ENCODE results near the gene STC2.

Gene STC2

GRCh38 chr5:173314166-173314952, 13.9 kb downstream of the STC2 start:
- Histone ChIP-seq H3K9me3 (ENCODE audit: control insufficient read depth in 5 of 5, low read length in 5 of 5) (no peaks in the 10 kb centered on the region), H3K27me3 (ENCODE audit: control insufficient read depth in 5 of 5, insufficient read depth in 4 of 5, low read length in 5 of 5) (peaks cover 0 to 3% (median 0%) of the 10 kb centered on the region in 5 donors), H3K4me3 (ENCODE audit: low read depth in 1 of 5, low read length in 5 of 5) (no peak overlapping the region), H3K27ac (ENCODE audit: low read depth, low read length) (no peak overlapping the region), H3K9ac (ENCODE audit: low read length in 5 of 5) (no peak overlapping the region), H3K36me3 (ENCODE audit: control insufficient read depth in 5 of 5, insufficient read depth in 5 of 5, low read length in 5 of 5) (peaks cover 0 to 3% (median 0%) of the 10 kb centered on the region in 5 donors), H3K4me1 (ENCODE audit: control insufficient read depth in 5 of 5, insufficient read depth in 5 of 5, low read length in 5 of 5) (peaks cover 17 to 69% (median 53%) of the 10 kb centered on the region in 5 donors)

- H3K36me3 ChIP-seq (ENCODE audit: control insufficient read depth in 5 of 5, insufficient read depth in 5 of 5, low read length in 5 of 5): peaks cover 0 to 3% (median 0%) of the 10 kb centered on the region in 5 donors
- no peaks in the 10 kb centered on the region for H3K9me3 ChIP-seq (ENCODE audit: control insufficient read depth in 5 of 5, low read length in 5 of 5)
- no peak overlapping the region for H3K9ac ChIP-seq (ENCODE audit: low read length in 5 of 5)
- H3K27me3 ChIP-seq (ENCODE audit: control insufficient read depth in 5 of 5, insufficient read depth in 4 of 5, low read length in 5 of 5): peaks cover 0 to 3% (median 0%) of the 10 kb centered on the region in 5 donors
- H3K4me1 ChIP-seq (ENCODE audit: control insufficient read depth in 5 of 5, insufficient read depth in 5 of 5, low read length in 5 of 5): peaks cover 17 to 70% (median 54%) of the 10 kb centered on the region in 5 donors
- H3K27ac ChIP-seq (ENCODE audit: low read depth, low read length): no peak overlapping the region
- no peak overlapping the region for H3K4me3 ChIP-seq (ENCODE audit: low read depth in 1 of 5, low read length in 5 of 5)
Observed at GRCh38 chr5:173313351-173313801, 14.8 kb downstream of the STC2 start.

GRCh38 chr5:173312821-173313220, 15.4 kb downstream of the STC2 start:
- Histone ChIP-seq H3K27ac (ENCODE audit: low read depth, low read length) (no peak overlapping the region), H3K4me1 (ENCODE audit: control insufficient read depth in 5 of 5, insufficient read depth in 5 of 5, low read length in 5 of 5) (peaks cover 17 to 67% (median 55%) of the 10 kb centered on the region in 5 donors), H3K4me3 (ENCODE audit: low read depth in 1 of 5, low read length in 5 of 5) (no peak overlapping the region), H3K27me3 (ENCODE audit: control insufficient read depth in 5 of 5, insufficient read depth in 4 of 5, low read length in 5 of 5) (peaks cover 0 to 3% (median 0%) of the 10 kb centered on the region in 5 donors), H3K9me3 (ENCODE audit: control insufficient read depth in 5 of 5, low read length in 5 of 5) (peaks cover under 1 to 4% (median 3%) of the 10 kb centered on the region in 5 donors), H3K36me3 (ENCODE audit: control insufficient read depth in 5 of 5, insufficient read depth in 5 of 5, low read length in 5 of 5) (no peaks in the 10 kb centered on the region), H3K9ac (ENCODE audit: low read length in 5 of 5) (no peak overlapping the region)

- Histone ChIP-seq H3K4me3 (ENCODE audit: low read depth in 1 of 5, low read length in 5 of 5) (no peak overlapping the region), H3K27me3 (ENCODE audit: control insufficient read depth in 5 of 5, insufficient read depth in 4 of 5, low read length in 5 of 5) (no peaks in the 10 kb centered on the region), H3K9me3 (ENCODE audit: control insufficient read depth in 5 of 5, low read length in 5 of 5) (peaks cover 3 to 7% (median 6%) of the 10 kb centered on the region in 5 donors), H3K36me3 (ENCODE audit: control insufficient read depth in 5 of 5, insufficient read depth in 5 of 5, low read length in 5 of 5) (no peaks in the 10 kb centered on the region), H3K4me1 (ENCODE audit: control insufficient read depth in 5 of 5, insufficient read depth in 5 of 5, low read length in 5 of 5) (peaks cover 17 to 61% (median 51%) of the 10 kb centered on the region in 5 donors), H3K27ac (ENCODE audit: low read depth, low read length) (no peak overlapping the region), H3K9ac (ENCODE audit: low read length in 5 of 5) (no peak overlapping the region)
Observed at GRCh38 chr5:173311818-173312585, 16.2 kb downstream of the STC2 start.

GRCh38 chr5:173310861-173311785, 17.1 kb downstream of the STC2 start:
- Histone ChIP-seq H3K27me3 (ENCODE audit: control insufficient read depth in 5 of 5, insufficient read depth in 4 of 5, low read length in 5 of 5) (no peaks in the 10 kb centered on the region), H3K4me3 (ENCODE audit: low read depth in 1 of 5, low read length in 5 of 5) (peak overlapping the region in 2 of 5 donors; percentile 19 to 42), H3K27ac (ENCODE audit: low read depth, low read length) (peak overlapping the region; percentile 76), H3K9ac (ENCODE audit: low read length in 5 of 5) (peak overlapping the region in 2 of 5 donors; percentile 14 to 27), H3K36me3 (ENCODE audit: control insufficient read depth in 5 of 5, insufficient read depth in 5 of 5, low read length in 5 of 5) (no peaks in the 10 kb centered on the region), H3K9me3 (ENCODE audit: control insufficient read depth in 5 of 5, low read length in 5 of 5) (peaks cover 3 to 7% (median 6%) of the 10 kb centered on the region in 5 donors), H3K4me1 (ENCODE audit: control insufficient read depth in 5 of 5, insufficient read depth in 5 of 5, low read length in 5 of 5) (peaks cover 14 to 52% (median 42%) of the 10 kb centered on the region in 5 donors)

- Histone ChIP-seq H3K27me3 (ENCODE audit: control insufficient read depth in 5 of 5, insufficient read depth in 4 of 5, low read length in 5 of 5) (no peaks in the 10 kb centered on the region), H3K9ac (ENCODE audit: low read length in 5 of 5) (peak overlapping the region in 2 of 5 donors; percentile 18 to 27), H3K9me3 (ENCODE audit: control insufficient read depth in 5 of 5, low read length in 5 of 5) (peaks cover 3 to 7% (median 6%) of the 10 kb centered on the region in 5 donors), H3K36me3 (ENCODE audit: control insufficient read depth in 5 of 5, insufficient read depth in 5 of 5, low read length in 5 of 5) (no peaks in the 10 kb centered on the region), H3K4me3 (ENCODE audit: low read depth in 1 of 5, low read length in 5 of 5) (peak overlapping the region in 3 of 5 donors; percentile 13 to 42 (median 19)), H3K4me1 (ENCODE audit: control insufficient read depth in 5 of 5, insufficient read depth in 5 of 5, low read length in 5 of 5) (peaks cover 14 to 44% (median 34%) of the 10 kb centered on the region in 5 donors), H3K27ac (ENCODE audit: low read depth, low read length) (peak overlapping the region; percentile 76)
Observed at GRCh38 chr5:173310218-173310769, 17.9 kb downstream of the STC2 start.

GRCh38 chr5:173309731-173310130, 18.5 kb downstream of the STC2 start:
- H3K4me1 ChIP-seq (ENCODE audit: control insufficient read depth in 5 of 5, insufficient read depth in 5 of 5, low read length in 5 of 5): peaks cover 12 to 39% (median 31%) of the 10 kb centered on the region in 5 donors
- H3K36me3 ChIP-seq (ENCODE audit: control insufficient read depth in 5 of 5, insufficient read depth in 5 of 5, low read length in 5 of 5): no peaks in the 10 kb centered on the region
- no peaks in the 10 kb centered on the region for H3K27me3 ChIP-seq (ENCODE audit: control insufficient read depth in 5 of 5, insufficient read depth in 4 of 5, low read length in 5 of 5)
- H3K9ac ChIP-seq (ENCODE audit: low read length in 5 of 5): no peak overlapping the region
- H3K27ac ChIP-seq (ENCODE audit: low read depth, low read length): peak overlapping the region; percentile 76
- H3K4me3 ChIP-seq (ENCODE audit: low read depth in 1 of 5, low read length in 5 of 5): no peak overlapping the region
- H3K9me3 ChIP-seq (ENCODE audit: control insufficient read depth in 5 of 5, low read length in 5 of 5): peaks cover 3 to 7% (median 6%) of the 10 kb centered on the region in 5 donors

GRCh38 chr5:173308226-173308625, 20.0 kb downstream of the STC2 start:
- Histone ChIP-seq H3K9ac (ENCODE audit: low read length in 5 of 5) (no peak overlapping the region), H3K4me1 (ENCODE audit: control insufficient read depth in 5 of 5, insufficient read depth in 5 of 5, low read length in 5 of 5) (peaks cover 12 to 38% (median 30%) of the 10 kb centered on the region in 5 donors), H3K4me3 (ENCODE audit: low read depth in 1 of 5, low read length in 5 of 5) (no peak overlapping the region), H3K27ac (ENCODE audit: low read depth, low read length) (no peak overlapping the region), H3K27me3 (ENCODE audit: control insufficient read depth in 5 of 5, insufficient read depth in 4 of 5, low read length in 5 of 5) (no peaks in the 10 kb centered on the region), H3K36me3 (ENCODE audit: control insufficient read depth in 5 of 5, insufficient read depth in 5 of 5, low read length in 5 of 5) (no peaks in the 10 kb centered on the region), H3K9me3 (ENCODE audit: control insufficient read depth in 5 of 5, low read length in 5 of 5) (peaks cover 3 to 7% (median 6%) of the 10 kb centered on the region in 5 donors)

GRCh38 chr5:173307695-173308094, 20.5 kb downstream of the STC2 start:
- peaks cover 10 to 33% (median 26%) of the 10 kb centered on the region in 5 donors for H3K4me1 ChIP-seq (ENCODE audit: control insufficient read depth in 5 of 5, insufficient read depth in 5 of 5, low read length in 5 of 5)
- H3K9ac ChIP-seq (ENCODE audit: low read length in 5 of 5): no peak overlapping the region
- H3K36me3 ChIP-seq (ENCODE audit: control insufficient read depth in 5 of 5, insufficient read depth in 5 of 5, low read length in 5 of 5): no peaks in the 10 kb centered on the region
- no peak overlapping the region for H3K4me3 ChIP-seq (ENCODE audit: low read depth in 1 of 5, low read length in 5 of 5)
- H3K27ac ChIP-seq (ENCODE audit: low read depth, low read length): no peak overlapping the region
- H3K27me3 ChIP-seq (ENCODE audit: control insufficient read depth in 5 of 5, insufficient read depth in 4 of 5, low read length in 5 of 5): no peaks in the 10 kb centered on the region
- H3K9me3 ChIP-seq (ENCODE audit: control insufficient read depth in 5 of 5, low read length in 5 of 5): peaks cover 3 to 7% (median 6%) of the 10 kb centered on the region in 5 donors
